ENCODE results near the gene GRHL1.
"Not testable (repeated sequence)": the region's sequence is repeated elsewhere in the genome, so short reads cannot be mapped to it uniquely, and the experiment has no call there.

GRHL1 gene

GRCh38 chr2:10028407-10028987, 77.0 kb downstream of the GRHL1 start:
- DNase-seq = no peak

- DNase-seq = peak in 2 of 4 experiments; percentile 18 to 31
Observed at GRCh38 chr2:10028988-10029874, 77.7 kb downstream of the GRHL1 start.

DNA sequence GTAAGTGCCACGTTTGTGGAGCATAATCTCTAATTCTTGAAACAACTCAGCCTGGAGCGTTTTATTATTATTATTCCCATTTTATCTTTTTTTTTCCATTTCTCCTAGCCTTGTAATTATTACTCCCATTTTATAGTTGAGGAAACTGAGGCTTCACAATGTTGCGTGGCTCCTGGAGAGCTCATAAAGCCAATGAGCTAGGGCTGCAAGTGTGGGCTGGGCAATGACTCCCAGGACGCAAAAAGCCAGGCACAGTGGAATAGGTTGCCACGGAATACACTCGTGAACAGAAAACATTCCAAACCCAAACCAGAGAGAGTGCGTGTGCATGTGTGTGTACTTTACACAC, 78.4 kb downstream of the GRHL1 start:
- DNase-seq = no peak

DNA sequence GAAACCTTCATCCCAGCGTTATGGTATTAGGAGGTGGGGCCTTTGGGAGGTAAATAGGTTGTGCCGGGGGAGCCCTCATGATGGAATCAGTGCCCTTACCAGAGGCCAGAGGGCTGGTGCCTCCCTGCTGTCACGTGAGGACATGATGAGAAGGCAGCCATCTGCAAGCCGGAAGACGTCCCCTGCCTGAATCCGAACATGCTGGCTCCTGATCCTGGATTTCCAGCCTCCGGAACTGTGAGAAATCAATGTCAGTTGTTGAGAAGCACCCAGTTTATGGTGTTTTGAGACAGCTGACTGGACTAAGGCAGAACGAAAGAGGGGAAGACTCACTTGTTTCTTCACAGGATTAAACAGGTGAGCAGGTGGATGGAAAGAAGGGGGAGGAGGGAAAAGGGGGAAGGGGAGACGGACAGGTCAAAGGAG, 78.8 kb downstream of the GRHL1 start:
- no peak for DNase-seq

DNA sequence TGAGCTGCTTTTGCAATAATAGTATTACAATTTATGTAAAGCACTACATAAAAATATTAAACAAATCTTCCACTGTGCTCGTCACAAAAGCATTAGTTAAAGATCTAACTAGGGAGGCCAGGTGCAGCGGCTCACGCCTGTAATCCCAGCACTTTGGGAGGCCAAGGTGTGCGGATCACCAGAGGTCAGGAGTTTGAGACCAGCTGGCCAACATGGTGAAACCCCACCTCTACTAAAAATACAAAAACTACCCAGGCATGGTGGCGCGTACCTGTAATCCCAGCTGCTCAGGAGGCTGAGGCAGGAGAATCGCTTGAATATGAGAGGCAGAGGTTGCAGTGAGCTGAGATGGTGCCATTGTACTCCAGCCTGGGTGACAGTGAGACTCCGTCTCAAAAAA, 79.3 kb downstream of the GRHL1 start:
- not testable (repeated sequence) for DNase-seq

- no peak for DNase-seq
Observed at GRCh38 chr2:10031886-10032745, 80.6 kb downstream of the GRHL1 start.

DNA sequence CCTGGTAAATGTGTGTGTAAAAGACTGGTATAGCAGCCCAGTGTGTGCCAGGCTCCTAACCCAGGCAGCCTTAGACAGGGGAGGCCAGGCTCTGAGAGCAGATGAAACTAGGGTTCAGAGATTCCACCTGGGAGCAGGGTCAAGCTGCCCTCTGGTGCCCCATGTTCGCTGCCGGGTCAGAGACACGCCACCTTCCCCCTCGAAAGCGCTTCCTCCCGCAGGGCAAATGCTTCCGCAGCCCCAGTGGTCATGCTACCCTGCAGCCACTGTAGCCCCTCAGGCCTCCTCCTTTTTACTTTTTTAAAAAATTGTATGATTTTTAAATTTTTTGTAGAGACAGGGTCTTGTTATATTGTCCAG, 81.2 kb downstream of the GRHL1 start:
- no peak for DNase-seq

- no peak for DNase-seq
Observed at GRCh38 chr2:10033251-10034006, 81.9 kb downstream of the GRHL1 start.

- DNase-seq = no peak
Observed at GRCh38 chr2:10034333-10035052, 83.0 kb downstream of the GRHL1 start.

DNA sequence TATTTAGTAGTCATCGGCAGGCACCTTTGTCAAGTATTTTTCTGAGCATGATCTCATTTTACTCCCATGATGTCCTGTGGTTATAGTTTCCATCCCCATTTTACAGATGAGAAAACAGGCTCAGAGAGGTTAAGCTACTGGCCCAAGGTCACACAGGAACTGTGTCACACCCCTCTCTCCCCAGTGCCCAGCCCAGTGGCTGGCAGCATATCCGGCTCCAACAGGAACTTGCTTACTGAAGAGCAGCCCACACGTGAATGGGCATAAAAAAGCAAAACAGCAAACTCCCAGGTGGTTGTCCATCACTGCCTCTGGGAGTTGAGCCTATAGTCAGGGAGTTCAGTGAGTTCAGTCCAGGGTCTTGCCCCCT, 83.5 kb downstream of the GRHL1 start:
- DNase-seq = no peak

DNA sequence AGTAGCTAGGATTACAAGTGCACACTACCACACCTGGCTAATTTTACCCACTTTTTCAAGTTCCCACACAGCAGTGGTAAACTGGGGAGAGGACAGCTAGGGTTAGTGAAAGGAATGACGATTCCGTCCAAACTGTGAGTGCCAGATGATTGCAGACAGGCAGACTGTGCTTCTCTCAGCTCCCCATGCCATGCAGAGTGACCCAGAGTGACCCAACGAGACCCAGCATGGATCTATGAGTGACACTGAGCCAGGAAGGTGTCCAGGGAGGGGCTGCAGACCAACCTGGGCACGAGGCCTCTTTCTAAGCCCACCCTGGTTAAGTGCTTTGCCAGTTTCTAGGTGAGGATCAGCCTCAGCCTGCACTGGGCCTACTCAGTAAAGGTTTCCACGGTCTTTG, 84.1 kb downstream of the GRHL1 start:
- DNase-seq = no peak

DNA sequence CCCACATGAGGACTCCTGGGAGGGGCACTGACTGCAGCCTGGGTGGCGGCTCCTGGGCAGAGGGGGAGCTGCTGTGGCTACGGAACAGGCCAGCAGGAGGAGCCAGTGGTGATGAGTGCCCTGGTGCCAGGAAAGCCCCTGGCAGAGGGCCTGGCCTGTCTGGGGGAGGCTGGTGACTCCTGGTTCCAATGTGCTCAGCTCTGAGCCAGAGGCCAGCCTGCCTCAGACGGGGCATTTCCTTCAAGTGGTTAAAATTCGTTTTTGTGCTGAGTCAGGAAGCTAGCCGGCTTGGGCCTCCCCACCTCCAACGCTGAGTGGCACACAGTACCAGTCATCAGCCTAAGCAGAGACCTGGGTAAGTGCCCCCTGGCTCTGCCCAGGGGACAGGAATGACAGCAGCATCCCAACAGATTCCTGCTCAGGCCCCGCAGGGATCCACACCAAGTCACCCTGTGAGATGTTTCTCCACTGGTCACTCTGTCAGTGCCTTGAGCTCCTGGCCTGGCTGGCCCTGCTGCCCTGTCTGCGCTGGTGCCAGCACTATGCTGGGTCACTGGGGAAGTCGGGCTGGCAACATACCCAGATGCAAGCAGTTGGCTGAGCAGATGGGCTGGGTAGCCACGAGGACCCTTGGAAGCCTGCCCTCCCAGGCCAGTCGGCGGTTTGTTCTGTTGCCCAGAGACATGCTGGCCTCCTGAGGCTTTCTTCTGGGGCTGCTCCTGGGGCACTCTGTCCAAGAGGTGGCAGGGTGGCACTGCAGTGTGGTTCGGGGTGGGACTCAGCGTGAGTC, 84.8 kb downstream of the GRHL1 start:
- peak in 1 of 4 experiments; percentile 19 for DNase-seq

- DNase-seq = no peak
Observed at GRCh38 chr2:10038123-10038522, 86.6 kb downstream of the GRHL1 start.

DNA sequence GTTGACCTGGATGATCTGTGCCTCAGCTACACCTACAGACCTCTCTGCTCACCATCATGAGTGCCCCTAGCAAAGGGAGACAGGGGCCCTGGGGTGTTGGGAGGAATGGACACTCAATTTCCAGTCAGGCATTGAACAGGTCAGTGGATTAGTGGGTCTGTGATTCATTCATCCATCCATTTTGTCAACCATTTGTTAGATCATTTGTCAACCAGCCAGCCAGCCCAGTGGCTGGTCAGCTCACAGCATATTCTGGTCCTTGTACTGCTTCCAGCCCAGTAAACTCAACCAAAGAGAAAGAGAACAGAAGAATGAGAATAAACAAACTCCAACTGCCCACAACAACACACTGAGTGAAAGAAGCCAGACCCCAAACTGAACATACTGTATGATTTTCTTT, 87.2 kb downstream of the GRHL1 start:
- no peak for DNase-seq

DNA sequence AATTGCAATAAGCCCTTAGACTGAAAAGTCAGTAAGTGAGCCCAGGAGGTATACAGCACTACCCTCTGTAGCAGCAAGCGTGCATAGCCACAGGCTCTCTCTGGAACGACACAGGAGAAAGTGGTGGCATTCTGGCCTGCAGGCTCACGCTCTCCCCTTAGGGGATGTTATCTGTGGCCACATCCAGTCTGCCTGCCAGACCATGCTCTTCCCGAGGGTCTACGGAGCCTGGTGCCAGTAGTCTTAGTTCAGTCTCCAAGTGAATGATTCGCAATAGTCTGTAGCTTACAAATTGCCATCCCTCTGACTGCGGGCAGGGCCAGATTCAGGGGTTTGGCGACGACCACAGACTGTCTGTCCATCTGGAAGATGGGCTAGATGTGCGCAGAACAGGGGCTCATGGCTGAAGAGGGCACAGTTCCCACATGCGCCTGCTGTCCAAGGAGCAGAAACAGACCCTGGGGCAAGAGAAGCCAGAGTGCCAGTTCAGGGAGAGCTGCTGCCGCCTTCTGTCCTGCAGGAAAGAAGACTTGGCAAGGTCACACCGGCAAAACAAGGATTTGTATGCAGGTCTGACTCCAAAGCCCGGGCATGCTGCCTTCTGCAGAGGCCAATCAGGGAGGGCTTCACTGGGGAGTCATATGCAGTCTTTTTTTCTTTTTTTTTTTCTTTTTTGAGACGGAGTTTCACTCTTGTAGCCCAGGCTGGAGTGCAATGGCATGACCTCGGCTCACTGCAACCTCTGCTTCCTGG, 88.3 kb downstream of the GRHL1 start:
- DNase-seq = no peak

- DNase-seq = no peak
Observed at GRCh38 chr2:10041711-10042110, 90.2 kb downstream of the GRHL1 start.

DNA sequence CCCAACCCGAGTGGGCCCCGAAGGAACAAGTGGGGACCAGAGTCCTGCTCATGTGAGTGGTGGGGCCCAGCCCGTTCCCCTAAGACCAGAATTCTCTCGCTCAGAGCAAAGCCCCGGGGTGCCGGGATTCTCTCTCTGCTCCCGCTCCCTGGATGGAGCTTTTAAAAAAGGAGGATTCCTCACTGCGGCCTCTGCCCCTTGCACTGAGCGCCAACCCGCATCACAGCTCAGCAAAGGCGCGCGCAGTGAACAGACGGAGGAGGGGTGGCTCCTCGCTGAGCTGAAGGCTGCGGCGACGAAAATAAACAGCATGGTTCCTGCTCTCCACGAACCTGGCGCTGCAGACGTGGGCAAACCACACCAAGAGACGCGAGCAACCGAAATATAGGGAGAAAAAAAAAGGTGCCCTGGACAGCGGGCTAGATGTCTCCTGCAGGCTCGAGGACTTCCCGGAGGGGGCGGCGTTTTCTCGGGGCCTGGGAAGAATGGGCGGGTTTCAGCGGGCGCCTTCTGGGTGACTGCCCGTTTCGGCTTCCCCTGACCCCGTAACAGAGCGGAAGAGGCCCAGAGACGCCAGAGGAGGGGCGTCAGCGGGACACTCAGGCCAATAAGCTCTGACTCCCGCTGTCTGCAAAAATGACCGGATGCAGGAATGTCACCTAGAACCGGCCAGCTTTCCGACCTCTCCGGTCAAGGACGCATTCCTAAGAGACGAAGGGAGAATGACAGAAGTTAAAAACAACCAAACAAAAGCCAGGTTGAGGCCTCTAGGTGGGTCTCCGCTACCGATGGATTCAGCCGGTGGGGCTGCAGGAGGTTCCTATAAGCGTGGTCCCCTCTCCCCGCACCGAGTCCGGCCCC, 91.0 kb downstream of the GRHL1 start:
- no peak for DNase-seq

DNA sequence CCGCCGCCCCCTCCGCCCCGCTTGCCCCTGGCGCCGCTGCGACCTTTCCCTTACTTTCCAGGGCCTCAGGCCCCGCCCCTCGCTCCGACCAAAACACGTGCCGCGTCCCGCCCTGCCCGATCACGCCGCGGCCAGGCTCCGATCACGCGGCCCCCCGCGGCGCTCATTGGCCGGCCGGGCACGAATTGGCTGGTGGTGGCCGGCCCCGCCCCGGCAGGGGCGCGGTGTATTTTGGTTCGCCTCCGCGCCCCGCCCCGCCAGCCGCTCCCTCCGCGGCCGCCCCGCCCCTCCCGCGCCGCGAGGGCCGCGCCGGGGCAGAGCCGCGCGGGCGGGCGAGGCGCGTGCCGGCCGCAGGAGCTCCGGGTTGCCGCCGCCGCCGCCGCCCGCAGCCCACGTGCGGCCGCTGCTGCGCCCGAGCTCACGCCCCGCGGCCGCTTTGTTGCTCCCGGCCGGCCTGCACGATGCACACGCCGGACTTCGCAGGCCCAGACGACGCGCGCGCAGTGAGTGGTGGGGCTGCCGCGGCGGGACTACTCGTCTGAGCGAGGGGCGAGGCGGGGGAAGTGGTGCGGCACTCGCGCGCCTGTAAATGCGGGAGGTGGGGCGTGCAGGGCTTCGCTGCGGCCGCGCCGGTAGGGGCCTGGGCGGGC, 91.9 kb downstream of the GRHL1 start, which contains the start of gene KLF11:
TSS of gene KLF11 (plus strand) at position 295 of the 650 bp plus-strand sequence. CDS start at position 462, 167 bp downstream.
- peak; percentile 68 to 88 (median 80) for DNase-seq
